HG03039 (cell line): ENCODE results near the gene HOXA4.

Source experiments
- ATAC-seq: cut with Tn5 transposase; IDR thresholded peaks from one replicate; pipeline ENCODE4 v1.9.1; 2021; ENCODE audit warnings: mild to moderate bottlenecking, moderate library complexity; ENCODE audit not compliant: unreplicated experiment

HOXA4 gene

DNA sequence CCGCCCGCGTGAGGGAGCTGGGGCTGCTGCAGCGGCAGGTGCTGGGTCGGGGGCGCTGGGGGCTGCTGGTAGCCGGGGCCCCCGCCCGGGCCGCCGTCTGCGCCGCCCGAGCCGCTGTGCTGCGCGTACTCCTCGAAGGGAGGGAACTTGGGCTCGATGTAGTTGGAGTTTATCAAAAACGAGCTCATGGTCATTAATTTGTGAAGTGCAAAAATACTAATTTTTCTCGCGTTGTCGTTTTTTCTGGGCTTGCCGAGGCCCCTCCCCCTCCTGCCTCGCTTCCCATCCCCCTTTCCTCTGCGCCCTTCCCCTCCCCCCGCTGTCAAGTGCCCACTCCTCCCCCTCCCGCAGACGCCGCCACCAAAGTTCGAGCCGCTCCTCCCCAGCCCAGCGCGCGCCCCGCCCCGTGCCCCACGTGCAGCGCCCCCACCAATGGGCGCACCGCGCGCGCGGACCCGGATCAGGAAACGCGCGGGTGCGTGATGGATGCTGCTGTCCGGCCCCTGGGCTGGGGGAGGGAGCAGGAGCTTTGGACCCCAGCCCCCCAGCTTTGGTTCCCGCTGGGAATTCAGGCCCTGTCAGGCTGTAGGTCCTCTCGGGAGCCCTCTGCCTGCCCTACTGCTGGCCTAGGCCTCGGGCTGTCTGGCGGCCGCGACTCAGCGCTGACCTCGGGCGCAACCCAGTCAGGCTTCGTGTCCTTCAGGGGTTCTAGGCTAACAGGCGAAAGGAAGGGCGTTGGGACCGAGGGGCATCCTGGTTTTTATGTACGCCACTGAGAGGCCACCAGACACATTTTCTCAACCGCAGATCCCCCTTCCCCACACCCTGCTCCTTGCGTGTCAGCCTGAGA is at the start of gene HOXA4:
Gene HOXA4, minus strand, starts transcription at position 218 of the 850 bp plus-strand sequence. Its CDS starts 24 bp downstream, at position 194.
- ATAC-seq = no peak

DNA sequence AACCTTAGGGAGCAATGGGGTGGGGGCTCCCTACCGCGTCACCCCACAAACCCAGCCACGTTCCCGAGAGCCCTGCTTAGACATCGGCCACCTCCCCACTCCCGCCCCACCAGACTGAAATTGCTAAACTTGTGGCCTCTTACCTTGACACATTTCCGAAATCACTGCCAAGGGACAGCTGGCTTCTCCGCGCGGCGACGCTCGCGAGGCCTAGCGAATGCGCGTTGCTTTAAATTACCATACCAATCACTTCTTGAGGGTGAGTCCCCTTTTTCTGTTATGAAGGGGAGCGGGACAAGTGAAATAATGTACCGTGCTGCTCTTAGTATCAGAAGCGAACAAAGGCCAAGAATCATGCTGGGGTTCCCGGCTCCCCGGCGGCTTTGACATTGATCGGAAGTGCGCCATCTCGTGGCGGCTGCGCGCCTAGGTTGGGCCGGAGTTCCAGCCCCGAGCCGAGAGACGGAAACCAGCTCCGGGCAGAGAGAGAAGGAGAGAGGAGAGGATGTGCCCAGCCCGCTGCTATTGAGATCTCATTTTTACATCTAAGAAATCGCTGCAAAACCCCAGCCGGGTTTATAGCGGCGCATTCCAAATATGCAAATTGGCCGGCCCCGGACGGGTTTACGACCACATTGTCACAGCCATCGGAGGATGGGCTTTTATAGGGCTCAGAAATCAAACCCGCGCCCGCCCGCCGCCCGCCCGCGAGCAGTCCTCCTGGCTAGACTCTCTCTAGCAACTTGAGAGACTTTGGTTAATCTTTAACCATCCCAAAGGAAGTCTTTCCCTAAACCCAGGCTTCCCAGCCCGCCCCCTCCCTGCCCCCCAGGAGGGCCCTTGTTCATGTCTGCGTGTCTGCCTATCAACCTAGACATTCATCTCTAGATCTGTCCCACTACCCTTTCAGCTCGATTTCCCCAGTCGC is 49.2 kb upstream of the HOXA4 start:
- no peak for ATAC-seq

DNA sequence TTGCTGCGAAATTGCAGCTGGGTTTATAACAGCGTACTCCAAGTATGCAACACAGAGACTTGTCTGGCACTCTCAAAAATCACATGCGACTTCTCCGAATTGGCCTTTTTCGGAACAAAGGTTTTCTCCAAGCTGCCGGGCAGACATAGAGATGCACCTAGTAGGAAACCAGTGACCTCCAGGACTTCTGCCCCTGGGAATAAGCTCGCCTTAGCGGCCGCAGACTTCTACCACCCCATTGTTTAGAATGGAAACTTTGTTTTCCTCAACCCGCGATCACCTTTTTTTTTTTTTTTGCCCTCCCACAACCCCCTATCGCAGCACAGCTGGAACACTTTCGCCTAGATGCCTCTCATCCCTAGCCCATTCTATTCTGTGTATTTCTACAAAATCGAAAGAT is 48.5 kb upstream of the HOXA4 start:
- no peak for ATAC-seq

DNA sequence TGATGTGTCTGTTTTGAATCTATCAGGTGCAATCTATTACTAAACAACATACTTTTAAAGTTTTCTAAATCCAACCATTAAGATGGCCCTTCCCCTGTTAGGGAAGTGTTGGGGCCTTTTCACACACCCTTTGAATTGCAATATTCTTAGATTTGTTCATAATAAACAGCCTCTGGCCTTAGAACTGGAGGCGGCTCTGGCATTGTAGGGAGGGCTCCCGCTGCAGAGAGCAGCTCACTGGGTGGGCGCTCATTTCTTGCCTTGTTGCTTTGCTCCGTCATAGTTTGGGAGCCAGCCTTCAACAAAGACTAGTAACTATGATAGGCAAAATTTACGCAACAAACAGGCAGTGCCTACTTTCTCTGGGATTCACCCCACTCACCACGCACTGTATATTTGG is 47.8 kb upstream of the HOXA4 start:
- no peak for ATAC-seq

DNA sequence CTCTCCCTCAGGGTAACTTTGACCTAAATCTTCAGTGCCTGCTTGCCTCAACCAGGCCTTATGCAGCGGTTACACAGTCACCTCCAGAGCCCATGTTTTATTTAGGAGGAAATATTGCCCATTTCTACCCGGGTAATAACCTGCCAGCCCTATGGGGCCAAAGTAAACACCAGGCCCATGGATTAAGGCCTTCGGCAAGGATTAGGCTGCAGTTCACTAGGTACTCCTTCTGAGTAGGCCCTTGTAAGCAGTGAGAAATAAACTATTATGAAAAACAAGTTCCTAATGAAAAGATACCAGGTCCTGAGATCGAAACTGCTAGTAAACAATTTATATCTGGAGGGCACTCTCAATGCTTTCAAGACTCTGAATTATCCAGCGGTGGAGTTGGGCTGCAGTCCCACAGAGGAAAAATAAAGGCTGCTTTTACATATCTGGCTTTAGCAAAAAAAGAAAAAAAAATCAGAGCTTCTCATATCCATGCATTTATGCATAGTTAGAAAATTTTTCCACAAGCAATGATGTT is 47.3 kb upstream of the HOXA4 start:
- ATAC-seq = no peak

DNA sequence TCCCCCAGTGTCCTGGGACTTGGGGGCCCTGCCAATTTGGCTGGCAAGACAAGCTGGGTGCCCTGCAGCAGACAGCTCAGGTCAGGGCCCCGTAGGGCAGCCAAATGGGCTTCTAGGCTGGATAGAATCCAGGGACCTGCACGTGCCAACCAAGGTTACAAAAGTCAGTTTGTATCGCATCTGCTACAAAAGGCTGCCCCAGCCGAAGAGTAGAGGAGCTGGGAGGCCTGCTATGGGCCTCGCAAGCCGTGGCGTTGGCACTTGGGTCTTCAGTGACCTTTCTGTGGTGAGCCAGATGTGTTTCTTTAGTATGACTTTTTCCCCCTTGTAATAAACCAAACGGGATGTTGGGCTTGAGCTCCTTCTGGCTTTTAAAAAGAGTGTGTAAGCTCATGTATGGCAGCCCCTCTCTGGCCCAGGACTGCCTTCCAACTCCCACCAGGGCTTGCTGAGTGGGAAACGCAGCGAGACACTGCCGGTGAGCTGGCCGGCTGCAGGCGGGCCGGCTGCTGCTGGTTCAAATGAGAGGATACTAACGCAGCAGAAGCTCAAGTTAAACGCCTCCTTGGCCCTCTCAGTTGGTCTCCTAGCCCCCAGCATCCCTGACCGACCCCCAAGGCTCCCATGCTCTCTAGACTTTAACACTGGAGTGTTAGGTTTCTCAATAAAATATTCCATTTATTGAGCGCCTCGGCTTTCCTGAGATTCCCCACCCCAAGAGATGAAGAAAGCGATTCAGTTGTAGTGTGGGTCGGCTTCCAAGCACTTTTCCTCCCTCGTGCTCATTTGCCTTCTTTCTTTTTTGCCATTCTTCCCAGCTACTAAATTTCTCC is 46.6 kb upstream of the HOXA4 start:
- ATAC-seq = no peak

DNA sequence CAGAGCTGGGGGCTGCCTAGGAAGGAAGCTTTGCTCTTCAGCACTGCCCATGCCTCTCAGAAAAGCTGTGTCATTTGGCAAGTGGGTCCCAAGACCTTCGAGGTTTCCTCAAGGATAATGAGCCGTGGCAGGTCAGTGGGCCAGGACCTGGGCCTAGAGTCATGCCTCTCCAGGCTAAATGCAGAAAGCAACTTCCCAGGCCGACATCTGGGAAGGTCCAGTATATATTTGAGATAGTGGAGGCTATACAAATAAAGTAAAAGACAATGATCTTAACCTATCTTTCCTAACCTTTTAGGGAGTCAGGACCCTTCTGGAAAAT is 45.9 kb upstream of the HOXA4 start:
- ATAC-seq = no peak

DNA sequence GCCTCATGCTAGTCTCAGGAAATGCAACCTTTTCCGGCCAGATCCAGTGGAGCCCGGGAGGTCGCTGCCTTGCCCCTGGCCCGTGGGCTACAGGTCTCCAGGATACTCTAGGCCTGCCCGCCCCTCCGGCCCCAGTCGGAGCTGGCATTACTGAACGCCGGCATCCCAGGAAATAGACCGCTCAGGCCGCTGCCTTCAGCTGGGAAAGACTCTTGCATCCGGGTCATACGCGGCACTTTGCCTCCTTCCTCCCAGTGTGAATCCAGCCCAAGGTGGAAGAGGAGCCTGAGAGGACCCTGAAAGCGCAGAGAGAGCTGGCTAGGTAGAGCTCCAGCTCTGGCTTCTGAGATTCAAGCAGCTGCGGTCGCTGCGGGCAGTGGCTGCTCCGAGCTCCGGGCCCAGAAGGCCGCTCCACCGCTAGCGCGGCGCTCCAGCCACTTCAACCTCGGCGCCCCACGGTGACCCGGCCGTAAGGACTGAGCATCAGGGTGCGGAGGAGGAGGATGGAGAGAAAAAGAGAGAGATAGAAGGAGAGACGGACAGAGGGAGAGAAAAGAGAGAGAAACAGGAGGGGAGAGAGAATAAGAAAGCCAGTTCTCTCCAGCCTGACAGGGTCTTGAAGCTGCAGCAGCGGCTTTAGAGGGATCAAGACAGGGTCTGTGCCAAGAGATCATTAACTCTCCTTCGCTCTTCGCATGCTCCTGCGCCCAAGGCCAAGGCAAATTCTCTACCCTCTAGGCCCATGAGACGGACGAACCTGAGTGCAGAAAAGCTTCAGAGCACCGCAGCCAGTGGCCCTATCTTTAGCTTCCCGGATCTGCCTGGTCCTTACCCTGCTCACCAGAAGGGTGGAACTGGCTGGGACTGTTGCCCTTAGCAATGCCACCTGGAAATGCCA is 45.3 kb upstream of the HOXA4 start:
- ATAC-seq = no peak

DNA sequence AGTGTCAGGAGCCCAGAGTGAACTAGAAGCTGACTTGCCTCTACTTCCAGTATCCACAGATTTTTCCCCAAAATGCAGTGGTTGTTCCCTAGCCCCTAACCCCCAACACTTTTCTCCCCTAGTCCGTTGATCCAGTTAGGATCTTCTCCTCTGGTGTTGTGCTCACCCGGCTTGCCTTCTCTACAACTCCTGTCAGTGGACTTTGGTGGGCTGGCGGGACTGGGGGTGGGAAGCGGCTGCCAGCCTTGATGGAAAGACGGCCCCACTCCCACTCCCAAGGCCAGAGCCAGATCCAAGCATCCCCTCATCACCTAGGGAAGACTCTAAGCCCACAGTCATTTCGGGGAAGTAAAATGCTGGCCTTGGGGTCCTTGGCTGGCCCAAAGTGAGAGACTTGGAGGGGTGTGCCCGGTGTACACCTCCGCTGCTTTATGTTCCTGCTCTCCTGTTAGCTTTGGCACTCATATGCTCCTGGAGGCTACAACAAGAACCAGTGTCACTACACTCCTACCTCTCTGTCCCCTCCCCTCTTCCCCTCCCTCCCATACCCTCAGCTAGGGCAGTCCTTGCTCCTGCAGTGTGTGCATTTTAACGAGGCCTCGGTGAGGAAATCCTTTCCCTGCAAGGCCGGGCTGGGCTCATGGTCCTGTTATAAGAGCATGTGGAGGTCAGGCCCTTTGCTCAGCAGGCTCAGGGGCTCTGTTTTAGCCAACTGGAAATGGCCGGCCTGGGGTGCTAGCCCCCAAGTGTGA is 44.5 kb upstream of the HOXA4 start:
- ATAC-seq = no peak

DNA sequence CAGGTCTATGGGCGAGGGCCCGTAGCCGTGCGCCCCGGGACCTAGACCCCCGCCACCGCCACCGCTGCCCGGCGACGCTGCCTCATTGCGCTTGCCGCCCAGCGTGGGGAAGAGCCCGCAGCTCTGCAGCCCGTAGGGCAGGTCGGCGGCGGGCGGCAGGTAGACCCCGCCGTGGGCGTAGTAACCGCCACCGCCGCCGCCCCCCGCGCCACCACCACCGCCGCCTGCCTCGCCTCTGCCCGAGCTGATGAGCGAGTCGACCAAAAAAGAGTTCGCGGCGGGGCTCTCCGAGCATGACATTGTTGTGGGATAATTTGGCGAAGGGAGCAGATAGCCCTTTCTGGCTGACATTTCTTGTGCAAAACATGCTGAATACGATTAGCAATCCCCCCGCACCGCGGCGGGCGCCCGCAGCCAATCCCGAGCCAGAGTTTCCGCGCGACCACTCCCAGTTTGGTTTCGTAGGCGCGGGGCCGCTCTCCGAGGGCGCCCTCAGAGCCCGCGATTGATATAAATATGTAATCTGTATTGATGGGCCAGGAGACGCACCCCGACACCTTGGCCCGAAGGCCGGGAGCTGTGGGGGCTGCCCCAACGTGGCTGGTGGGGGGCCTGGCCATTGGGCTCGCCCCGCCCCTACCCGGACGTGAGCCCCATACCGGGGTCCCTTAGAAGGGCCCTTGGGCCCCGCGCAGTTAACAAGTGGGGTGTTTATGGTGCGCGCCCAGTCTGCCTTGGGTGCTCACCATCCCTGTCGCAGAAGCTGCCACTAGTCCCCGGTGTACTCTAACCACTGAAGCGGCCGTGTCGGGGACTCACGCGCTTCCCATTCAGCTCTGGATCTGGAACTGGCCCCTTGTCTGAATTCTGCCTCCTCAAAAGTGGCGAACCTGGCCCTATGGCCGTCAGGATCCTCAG is 43.7 kb upstream of the HOXA4 start, which contains the start of gene HOXA10:
Gene HOXA10, minus strand, starts transcription at position 365 of the 918 bp plus-strand sequence. Its CDS starts 14 bp downstream, at position 351.
- ATAC-seq = no peak

DNA sequence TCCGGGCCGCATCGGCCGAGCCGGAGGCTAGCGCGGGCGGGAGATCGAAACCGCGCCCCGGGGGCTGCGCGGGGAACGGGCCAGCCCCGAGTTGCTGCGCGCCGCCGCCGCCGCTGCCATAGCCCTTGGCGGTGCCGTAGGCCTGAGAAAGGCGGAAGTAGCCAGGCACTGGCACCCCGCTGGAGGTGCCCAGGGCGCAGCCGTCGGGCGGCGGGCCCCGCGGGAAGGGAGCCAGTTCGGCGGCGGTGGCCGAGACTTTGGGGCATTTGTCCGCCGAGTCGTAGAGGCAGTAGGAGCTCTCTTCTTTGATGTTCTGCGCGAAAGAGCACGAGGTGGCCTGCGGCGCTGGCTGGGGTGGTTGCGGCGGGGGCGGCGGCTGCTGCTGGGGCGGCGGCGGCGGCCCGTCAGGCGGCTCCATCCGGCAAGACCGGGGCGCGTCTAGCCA is 43.0 kb upstream of the HOXA4 start:
- ATAC-seq = no peak

DNA sequence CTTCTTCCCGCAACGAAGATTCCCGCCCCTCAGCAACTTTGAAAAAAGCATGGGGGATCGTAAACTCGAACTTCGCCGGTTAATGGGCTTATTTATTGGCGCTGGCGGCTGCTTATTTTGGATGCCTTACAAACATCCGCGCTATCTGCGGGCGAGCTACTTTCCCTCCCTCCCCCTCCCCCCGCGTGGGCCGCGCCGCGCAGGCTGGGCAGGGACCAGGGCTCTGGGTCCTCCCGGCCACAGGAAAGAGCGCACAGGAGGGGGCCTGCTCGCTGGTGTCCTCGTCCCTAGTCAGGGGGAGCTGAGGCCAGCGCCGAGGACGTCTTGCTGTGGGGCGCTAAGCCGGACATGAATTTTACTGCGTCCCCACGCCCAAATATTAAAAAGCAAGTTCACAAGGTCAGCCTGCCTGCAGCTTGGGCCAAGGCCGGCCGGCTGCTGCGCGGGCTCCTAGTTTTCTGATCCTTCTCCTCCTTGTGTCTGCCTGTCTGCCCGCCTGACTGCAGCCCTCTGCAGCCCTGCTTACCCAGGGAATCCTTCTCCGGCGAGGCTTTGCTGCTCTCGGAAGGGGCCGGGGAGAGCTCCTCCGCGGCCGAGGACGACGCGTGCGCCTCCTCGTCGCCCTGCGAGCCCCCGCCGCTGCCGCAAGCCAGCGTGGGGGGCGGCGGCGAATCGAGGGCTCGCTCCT is 42.4 kb upstream of the HOXA4 start:
- ATAC-seq = no peak

DNA sequence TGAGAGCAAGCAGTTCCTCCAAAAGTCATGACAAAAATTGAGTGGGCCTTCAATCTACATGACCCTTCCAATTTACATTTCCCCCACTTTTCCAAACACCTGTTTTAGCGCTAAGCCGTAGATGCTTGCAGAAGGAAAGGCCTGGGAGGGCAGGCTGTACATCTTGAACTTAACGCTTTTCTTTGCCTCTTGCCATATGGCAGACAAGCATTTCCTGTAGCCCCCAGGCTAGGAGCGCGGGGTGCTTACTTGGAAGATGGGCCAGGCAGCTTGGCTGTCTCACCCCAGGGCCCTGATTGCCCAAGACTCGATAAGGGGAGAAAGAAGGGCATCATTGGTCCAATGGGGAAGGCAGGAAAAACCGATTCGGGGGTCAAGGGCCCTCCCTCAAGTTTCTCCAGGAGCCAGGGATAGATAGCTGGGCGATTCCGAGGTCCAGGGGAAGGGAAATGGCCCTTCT is 41.8 kb upstream of the HOXA4 start:
- ATAC-seq = no peak

DNA sequence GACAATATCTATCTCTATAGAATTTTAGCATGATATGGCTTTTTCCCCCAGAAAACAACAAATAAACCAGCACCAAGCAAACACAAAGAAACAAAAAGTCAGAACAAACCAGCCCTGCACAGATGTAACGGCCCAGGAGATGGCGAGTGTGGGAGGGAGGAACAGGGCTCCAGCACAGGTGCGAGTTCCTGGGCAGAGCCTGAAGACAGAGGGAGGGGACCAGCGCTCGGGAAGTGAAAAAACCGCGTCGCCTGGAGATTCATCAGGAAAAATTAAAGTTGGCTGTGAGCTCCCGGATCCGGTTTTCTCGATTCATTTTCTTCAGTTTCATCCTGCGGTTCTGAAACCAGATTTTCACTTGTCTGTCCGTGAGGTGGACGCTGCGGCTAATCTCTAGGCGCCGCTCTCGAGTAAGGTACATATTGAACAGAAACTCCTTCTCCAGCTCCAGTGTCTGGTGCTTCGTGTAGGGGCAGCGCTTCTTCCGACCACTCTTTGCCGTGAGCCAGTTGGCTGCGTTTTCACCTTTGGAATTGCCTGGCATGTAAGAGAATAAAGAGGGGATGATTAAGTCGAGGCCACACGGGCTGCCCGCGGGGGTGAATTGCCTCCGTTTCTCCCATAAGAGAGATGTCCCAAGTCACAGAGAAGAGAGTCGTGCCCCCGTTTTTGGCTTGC is 41.2 kb upstream of the HOXA4 start:
- no peak for ATAC-seq

DNA sequence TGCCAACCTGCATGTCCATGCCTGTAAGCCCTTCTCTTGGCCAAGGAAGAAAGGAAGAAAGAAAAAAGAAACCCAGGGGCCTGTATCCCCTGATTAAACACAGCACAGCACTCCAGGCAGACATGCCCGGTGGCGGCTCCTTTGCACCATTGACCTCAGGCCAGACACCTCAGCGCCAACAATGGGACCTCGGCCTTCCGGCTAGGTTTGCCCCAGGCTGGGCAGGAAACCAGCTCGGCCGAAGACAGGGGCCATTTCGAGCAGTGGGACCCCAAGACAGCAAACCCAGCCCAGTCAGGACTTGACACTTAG is 40.7 kb upstream of the HOXA4 start:
- ATAC-seq = no peak

DNA sequence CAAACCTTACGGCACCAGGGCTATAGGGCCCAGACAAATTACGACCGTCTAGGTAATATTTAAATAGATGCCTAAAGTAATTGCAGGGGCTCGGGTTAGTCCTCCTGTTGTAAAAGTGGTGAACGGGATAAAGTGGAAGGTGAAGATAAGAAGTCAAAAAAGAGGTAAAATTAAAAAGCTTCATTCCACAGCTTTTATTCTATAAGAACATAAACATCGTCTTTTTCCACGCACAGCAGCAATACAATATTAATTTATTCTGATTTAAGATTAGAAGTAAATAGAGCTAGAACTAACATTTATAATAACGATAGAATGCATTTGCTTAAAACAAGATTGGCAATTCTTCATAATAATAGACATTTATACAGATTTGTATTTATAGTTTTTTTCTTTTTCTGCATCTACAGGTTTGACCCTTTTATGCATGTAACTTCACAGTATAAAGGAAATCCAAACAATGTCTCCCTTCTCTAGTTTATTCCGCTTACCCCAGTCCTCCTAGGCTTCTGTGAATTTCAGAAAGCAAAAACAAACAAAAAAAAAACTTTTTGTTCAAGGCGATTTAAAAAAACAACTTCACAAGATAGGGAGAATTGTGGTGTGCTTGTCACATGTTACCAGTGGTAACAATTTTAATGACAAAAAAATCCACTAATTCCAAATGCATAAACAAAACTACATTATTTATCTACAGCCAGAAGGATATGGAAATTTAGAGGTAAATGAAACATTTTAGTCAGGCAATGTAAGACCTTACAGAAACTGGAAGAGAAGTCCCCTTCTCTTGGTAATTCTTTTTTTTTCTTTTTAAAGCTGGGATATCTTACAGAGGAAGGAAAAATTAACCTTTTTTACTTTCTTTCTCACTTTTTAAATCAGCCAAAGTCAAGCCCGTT is 40.1 kb upstream of the HOXA4 start:
- ATAC-seq = no peak
